GM12878 (cell line): ENCODE measurements around the gene CRYBA1. TPM values are rescaled to one million over a fixed set of nuclear protein-coding genes. Genes with fewer than 3 reads are reported as not detected.

Experiments used
- ATAC-seq: fragments of 200-7000 bp; cut with Tn5 transposase; 3 replicates; pipeline ENCODE4 v1.9.1; 2020; ENCODE audit warnings: mild to moderate bottlenecking, moderate library complexity
- BruUV-seq: library from RNA; stranded (reverse); fragments of 400-500 nt; replicated peaks from 2 replicates; lab custom pipeline; 2021; lab: Mats Ljungman, UMichigan
- CTCF ChIA-PET: fragments of 300-600 bp; sonication (Branson Sonifier 250); formaldehyde crosslinking; extraction: SDS; loops from one replicate; lab custom pipeline; 2021; ENCODE audit warnings: inconsistent platforms; lab: Yijun Ruan, JAX
- POLR2A ChIA-PET: fragments of 350-600 bp; formaldehyde crosslinking; extraction: SDS; loops from one replicate; lab custom pipeline; 2021; ENCODE audit warnings: inconsistent platforms; lab: Charles Lee
- RAD21 ChIA-PET: fragments of 300-600 bp; sonication (Branson Sonifier 250); formaldehyde crosslinking; loops from one replicate; lab custom pipeline; 2023; ENCODE audit warnings: antibody characterized with exemption; ENCODE audit not compliant: unreplicated experiment; lab: Charles Lee
- SMC1A ChIA-PET: fragments of 300-600 bp; sonication (Branson Sonifier 250); formaldehyde crosslinking; loops from one replicate; lab custom pipeline; 2023; ENCODE audit not compliant: unreplicated experiment, uncharacterized antibody; lab: Charles Lee
- DNase-seq: peaks from one replicate; pipeline ENCODE4 v3.0.0-alpha.2; 2011; ENCODE audit warnings: low read depth, low spot score
- FAIRE-seq: peaks from 3 replicates; lab custom pipeline; 2011; peaks lifted over from hg19 to GRCh38; lab: Jason Lieb, UNC
- H2AFZ ChIP-seq: 2 replicates; pipeline ENCODE4 v1.6.0; 2011; ENCODE audit warnings: low read depth, low read length, control low read depth; ENCODE audit not compliant: control insufficient read depth
- H3K27ac ChIP-seq: 2 replicates; pipeline ENCODE4 v1.5.1; 2011; ENCODE audit warnings: control low read depth; ENCODE audit not compliant: control insufficient read depth, insufficient read depth
- H3K27me3 ChIP-seq, 2 experiments: replicated peaks in 1 of 2; 2 replicates each; pipeline versions ENCODE4 v1.6.0 to v1.6.1; 2011; ENCODE audit warnings: low read length in 1 of 2; ENCODE audit not compliant: control insufficient read depth in 2 of 2, insufficient read depth in 2 of 2
- H3K36me3 ChIP-seq, 2 experiments: 2 replicates each; pipeline ENCODE4 v1.5.1; 2011; ENCODE audit warnings: low read length in 1 of 2; ENCODE audit not compliant: control insufficient read depth in 2 of 2, insufficient read depth in 2 of 2
- H3K4me1 ChIP-seq: 2 replicates; pipeline ENCODE4 v1.6.1; 2011; ENCODE audit warnings: mild to moderate bottlenecking, low read length, moderate library complexity, mixed read lengths; ENCODE audit not compliant: control insufficient read depth, insufficient read depth
- H3K4me2 ChIP-seq: 2 replicates; pipeline ENCODE4 v1.6.0; 2011; ENCODE audit warnings: control low read depth; ENCODE audit not compliant: control insufficient read depth, insufficient read depth
- H3K4me3 ChIP-seq: fragments of 200-600 bp; sonication (generic); 2 replicates; pipeline ENCODE4 v1.5.1; 2016
- H3K79me2 ChIP-seq: 2 replicates; pipeline ENCODE4 v1.6.0; 2011; ENCODE audit warnings: low read length; ENCODE audit not compliant: control insufficient read depth, insufficient read depth
- H3K9ac ChIP-seq: 2 replicates; pipeline ENCODE4 v1.8.0; 2011; ENCODE audit warnings: low read length, control low read depth, mixed read lengths; ENCODE audit not compliant: control insufficient read depth, insufficient read depth
- H3K9me3 ChIP-seq: replicated peaks from 3 replicates; pipeline ENCODE4 v1.5.1; 2011; ENCODE audit warnings: mild to moderate bottlenecking, low read length; ENCODE audit not compliant: control insufficient read depth, insufficient read depth
- H4K20me1 ChIP-seq: 2 replicates; pipeline ENCODE4 v1.6.0; 2011; ENCODE audit not compliant: control insufficient read depth, insufficient read depth
- BCL3 ChIP-seq: IDR thresholded peaks from 2 replicates; pipeline ENCODE4 v1.6.1; 2011; ENCODE audit warnings: borderline replicate concordance, low read depth, mild to moderate bottlenecking, moderate library complexity, low read length; ENCODE audit not compliant: insufficient read depth, poor library complexity, severe bottlenecking
- CHD2 ChIP-seq: IDR thresholded peaks from 2 replicates; pipeline ENCODE4 v1.6.1; 2011; ENCODE audit warnings: low read depth, low read length, improper control_type of control experiment, borderline replicate concordance
- DPF2 ChIP-seq: fragments of 450-650 bp; IDR thresholded peaks from 2 replicates; pipeline ENCODE4 v1.6.1; 2017; ENCODE audit warnings: mild to moderate bottlenecking
- E2F8 ChIP-seq: fragments of 450-650 bp; IDR thresholded peaks from 2 replicates; pipeline ENCODE4 v1.6.1; 2018; ENCODE audit warnings: mild to moderate bottlenecking, low read depth, moderate library complexity; ENCODE audit not compliant: partially characterized antibody
- EGR1 ChIP-seq, 2 experiments: IDR thresholded peaks; 1 replicate in 1 of 2; 2 replicates in 1 of 2; pipeline ENCODE4 v1.6.1; 2011 to 2012; ENCODE audit warnings: low read depth in 2 of 2, low read length in 2 of 2, borderline replicate concordance in 1 of 2, mild to moderate bottlenecking in 1 of 2, moderate library complexity in 1 of 2
- HDAC2 ChIP-seq: fragments of 200-600 bp; sonication (generic); IDR thresholded peaks from 2 replicates; pipeline ENCODE4 v1.6.1; 2017
- JUND ChIP-seq: IDR thresholded peaks from 2 replicates; pipeline ENCODE4 v1.6.1; 2012; ENCODE audit warnings: low read depth, mild to moderate bottlenecking, low read length, improper control_type of control experiment, moderate library complexity
- KAT2A ChIP-seq: conservative IDR thresholded peaks from 2 replicates; pipeline ENCODE4 v1.6.1; 2011; ENCODE audit warnings: low read depth, low read length; ENCODE audit not compliant: control insufficient read depth
- MEF2B ChIP-seq: fragments of 450-650 bp; IDR thresholded peaks from 2 replicates; pipeline ENCODE4 v1.6.1; 2018; ENCODE audit warnings: mild to moderate bottlenecking, moderate library complexity; ENCODE audit not compliant: partially characterized antibody, poor library complexity, severe bottlenecking
- MTA3 ChIP-seq: IDR thresholded peaks from 2 replicates; pipeline ENCODE4 v1.6.1; 2012; ENCODE audit warnings: low read length, inconsistent platforms, borderline replicate concordance
- NBN ChIP-seq: fragments of 450-650 bp; IDR thresholded peaks from 2 replicates; pipeline ENCODE4 v1.6.1; 2016
- NRF1 ChIP-seq: conservative IDR thresholded peaks from 2 replicates; pipeline ENCODE4 v1.6.1; 2011; ENCODE audit warnings: mild to moderate bottlenecking, low read depth, low read length, improper control_type of control experiment
- SIN3A ChIP-seq: IDR thresholded peaks from 2 replicates; pipeline ENCODE4 v1.6.1; 2012; ENCODE audit warnings: low read depth, low read length, improper control_type of control experiment
- SP1 ChIP-seq: IDR thresholded peaks from one replicate; pipeline ENCODE4 v1.6.1; 2011; ENCODE audit warnings: low read depth, low read length
- SPI1 ChIP-seq: IDR thresholded peaks from 2 replicates; pipeline ENCODE4 v1.6.1; 2011; ENCODE audit warnings: low read depth, mild to moderate bottlenecking, low read length, moderate library complexity, borderline replicate concordance; ENCODE audit not compliant: insufficient read depth
- SREBF1 ChIP-seq: IDR thresholded peaks from 2 replicates; pipeline ENCODE4 v1.6.1; 2012; ENCODE audit warnings: mild to moderate bottlenecking, low read length
- TCF7 ChIP-seq: IDR thresholded peaks from 2 replicates; pipeline ENCODE4 v1.6.1; 2014; ENCODE audit warnings: antibody characterized with exemption, borderline replicate concordance
- WGBS: methylation state at CpG from one replicate; pipeline ENCODE4 v1.1.6; 2016; ENCODE audit warnings: low lambda C conversion rate; ENCODE audit not compliant: insufficient replicate concordance, insufficient coverage; ENCODE audit errors: missing lambda C conversion rate; 5-methylcytosine and 5-hydroxymethylcytosine counted together
- in situ Hi-C: fragments of 300-500 bp; cut with MboI; formaldehyde crosslinking; loops from 9 replicates; pipeline ENCODE4 v1.14.3; 2018; ENCODE audit warnings: mixed read lengths
- intact Hi-C: fragments of 100-400 bp; cut with micrococcal nuclease; formaldehyde crosslinking; loops from one replicate; pipeline ENCODE4 v1.14.2; 2022; ENCODE audit not compliant: unreplicated experiment
- polyA plus RNA-seq, 11 experiments: library from polyadenylated mRNA; depleted of rRNA in 4 of 11; unstranded in 6 of 11; stranded (reverse) in 5 of 11; fragments of >200 nt; fragmentation: Nextera tagmentation in 4 of 11; fragmentation: Illumina TruSeq in 1 of 11; extraction: Ambion mirVana in 4 of 11; extraction: Trizol in 1 of 11; gene quantifications; 1 replicate in 1 of 11; 2 replicates in 10 of 11; pipeline versions ENCODE4 v1.2.1 to v1.2.3, GENCODE V29; 2011 to 2016; ENCODE audit warnings: inconsistent platforms in 2 of 11, missing spikeins in 2 of 11, low read depth in 1 of 11
- total RNA-seq, 4 experiments: library from RNA; depleted of rRNA in 3 of 4; stranded (reverse); fragments of >200 nt in 3 of 4; fragmentation: Illumina TruSeq in 1 of 4; extraction: Trizol in 1 of 4; gene quantifications; 2 replicates each; pipeline versions ENCODE4 v1.2.1 to v1.2.3, GENCODE V29; 2013 to 2021
- TF ChIP-seq, protein P1 (sequence below): fragments of 450-650 bp; formaldehyde crosslinking; IDR thresholded peaks from 2 replicates; pipeline ENCODE4 v1.5.0; 2022; ENCODE audit warnings: mild to moderate bottlenecking, missing genetic modification characterization

CRYBA1 gene
- total and polyA plus RNA-seq, 10 of the 15 experiments (the other 5 are each of a cell fraction or from before 2014, with no cell fraction given) = not detected

GRCh38 chr17:29216856-29217255 is 29.8 kb upstream of the CRYBA1 start:
- Histone ChIP-seq H3K9me3 (no peaks in the 10 kb centered on the region), H3K4me3 (no peak overlapping the region), H3K79me2 (no peaks in the 10 kb centered on the region), H2AFZ (no peak overlapping the region), H3K27me3 (no peaks in the 10 kb centered on the region), H3K27ac (no peak overlapping the region), H3K36me3 (no peaks in the 10 kb centered on the region), H3K4me1 (no peaks in the 10 kb centered on the region), H4K20me1 (no peaks in the 10 kb centered on the region), H3K4me2 (no peak overlapping the region), H3K9ac (no peak overlapping the region)
- in situ Hi-C loops (no loop called here), intact Hi-C loops (no loop called here)
- RAD21 ChIA-PET = interaction anchor here (0.7 to 9.7 kb wide), 5 partner anchors 8 to 153 kb away, joined by 3 to 182 read pairs (median 4); partner anchors contain the start of gene MYO18A
- FAIRE-seq = no peak
- DNase-seq = no peak
- POLR2A ChIA-PET = interaction anchor here (0.6 kb wide), 1 partner anchor 292 kb away, joined by 3 read pairs; no protein-coding TSS in a partner anchor
- CTCF ChIA-PET = interaction anchor here (0.8 to 12.4 kb wide), 11 partner anchors 9 to 251 kb away, joined by 3 to 358 read pairs (median 4); partner anchors contain the start of gene MYO18A
- WGBS = 60% methylated on average over 5 of the region's 5 CpGs
- no peak for ATAC-seq
- no TSS peak for BruUV-seq
- SMC1A ChIA-PET = interaction anchor here (1.0 to 7.4 kb wide), 4 partner anchors 12 to 74 kb away, joined by 3 to 150 read pairs (median 14); no protein-coding TSS in a partner anchor
- TF ChIP-seq EGR1 (IDR thresholded peaks at IDR 0.05; ENCODE audit: borderline replicate concordance in 1 of 2, low read depth in 2 of 2, low read length in 2 of 2) = no peak
- no peak for TF ChIP-seq SIN3A
- no peak for TF ChIP-seq DPF2
- TF ChIP-seq, protein P1, sequence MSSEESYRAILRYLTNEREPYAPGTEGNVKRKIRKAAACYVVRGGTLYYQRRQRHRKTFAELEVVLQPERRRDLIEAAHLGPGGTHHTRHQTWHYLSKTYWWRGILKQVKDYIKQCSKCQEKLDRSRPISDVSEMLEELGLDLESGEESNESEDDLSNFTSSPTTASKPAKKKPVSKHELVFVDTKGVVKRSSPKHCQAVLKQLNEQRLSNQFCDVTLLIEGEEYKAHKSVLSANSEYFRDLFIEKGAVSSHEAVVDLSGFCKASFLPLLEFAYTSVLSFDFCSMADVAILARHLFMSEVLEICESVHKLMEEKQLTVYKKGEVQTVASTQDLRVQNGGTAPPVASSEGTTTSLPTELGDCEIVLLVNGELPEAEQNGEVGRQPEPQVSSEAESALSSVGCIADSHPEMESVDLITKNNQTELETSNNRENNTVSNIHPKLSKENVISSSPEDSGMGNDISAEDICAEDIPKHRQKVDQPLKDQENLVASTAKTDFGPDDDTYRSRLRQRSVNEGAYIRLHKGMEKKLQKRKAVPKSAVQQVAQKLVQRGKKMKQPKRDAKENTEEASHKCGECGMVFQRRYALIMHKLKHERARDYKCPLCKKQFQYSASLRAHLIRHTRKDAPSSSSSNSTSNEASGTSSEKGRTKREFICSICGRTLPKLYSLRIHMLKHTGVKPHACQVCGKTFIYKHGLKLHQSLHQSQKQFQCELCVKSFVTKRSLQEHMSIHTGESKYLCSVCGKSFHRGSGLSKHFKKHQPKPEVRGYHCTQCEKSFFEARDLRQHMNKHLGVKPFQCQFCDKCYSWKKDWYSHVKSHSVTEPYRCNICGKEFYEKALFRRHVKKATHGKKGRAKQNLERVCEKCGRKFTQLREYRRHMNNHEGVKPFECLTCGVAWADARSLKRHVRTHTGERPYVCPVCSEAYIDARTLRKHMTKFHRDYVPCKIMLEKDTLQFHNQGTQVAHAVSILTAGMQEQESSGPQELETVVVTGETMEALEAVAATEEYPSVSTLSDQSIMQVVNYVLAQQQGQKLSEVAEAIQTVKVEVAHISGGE (CRISPR knock-in tag) = no peak
- no peak for TF ChIP-seq JUND
- TF ChIP-seq NRF1 = no peak
- no peak for TF ChIP-seq CHD2
- no peak for TF ChIP-seq KAT2A
- TF ChIP-seq TCF7 = no peak
- TF ChIP-seq E2F8 = no peak
- no peak for TF ChIP-seq SREBF1
- no peak for TF ChIP-seq SPI1
- TF ChIP-seq BCL3 = no peak
- TF ChIP-seq MEF2B = no peak
- no peak for TF ChIP-seq SP1
- no peak for TF ChIP-seq NBN
- TF ChIP-seq MTA3 = no peak
- TF ChIP-seq HDAC2 = no peak
